WI38 (cell line): ENCODE measurements around the gene PRKD1.

Source experiments
- H3K4me3 ChIP-seq: 2 replicates; pipeline ENCODE4 v1.5.1; 2011; ENCODE audit warnings: low read depth, mild to moderate bottlenecking, control low read depth, low read length
- CTCF ChIP-seq: IDR thresholded peaks from 2 replicates; pipeline ENCODE4 v1.5.1; 2012; ENCODE audit warnings: low read depth, mild to moderate bottlenecking, control low read depth, low read length

Gene PRKD1

GRCh38 chr14:29674566-29675285 is 252.9 kb downstream of the PRKD1 start:
- no peak overlapping the region for H3K4me3 ChIP-seq
- TF ChIP-seq CTCF = no peak

DNA sequence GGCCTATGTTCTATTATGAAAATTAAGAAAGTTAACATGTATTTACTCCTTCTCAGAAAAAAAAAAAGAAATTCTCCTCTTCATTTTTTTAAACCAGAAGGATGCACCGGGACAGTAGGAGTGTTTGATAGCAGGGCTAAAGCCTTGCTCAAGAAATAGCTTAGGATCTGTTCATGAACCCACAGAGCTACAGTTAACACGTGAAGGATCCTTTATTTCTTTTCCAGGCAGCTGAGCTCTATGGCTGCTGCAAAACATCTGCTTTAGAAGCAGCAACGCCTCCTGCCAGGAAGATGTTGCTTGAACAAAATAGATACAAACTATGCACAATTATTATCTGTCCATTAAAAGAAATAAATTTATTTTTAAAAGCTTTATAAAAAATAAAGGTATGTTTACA is 254.8 kb downstream of the PRKD1 start:
- no peak overlapping the region for H3K4me3 ChIP-seq
- no peak for TF ChIP-seq CTCF

GRCh38 chr14:29671034-29671433 is 256.6 kb downstream of the PRKD1 start:
- TF ChIP-seq CTCF = no peak
- no peak overlapping the region for H3K4me3 ChIP-seq

GRCh38 chr14:29668201-29668600 is 259.4 kb downstream of the PRKD1 start:
- no peak for TF ChIP-seq CTCF
- H3K4me3 ChIP-seq = no peak overlapping the region

- no peak overlapping the region for H3K4me3 ChIP-seq
- TF ChIP-seq CTCF = no peak
Measured at GRCh38 chr14:29664515-29664914, 263.1 kb downstream of the PRKD1 start.

GRCh38 chr14:29663281-29663801 is 264.3 kb downstream of the PRKD1 start:
- no peak overlapping the region for H3K4me3 ChIP-seq
- no peak for TF ChIP-seq CTCF

- TF ChIP-seq CTCF = no peak
Measured at GRCh38 chr14:29654901-29655550, 272.6 kb downstream of the PRKD1 start.

More at GRCh38 chr14:29654901-29655550, 272.6 kb downstream of the PRKD1 start:
- H3K4me3 ChIP-seq = no peak overlapping the region
